ENCODE measurements around the gene AKNAD1. TPM values are rescaled to one million over a fixed set of nuclear protein-coding genes. Genes with fewer than 3 reads are reported as not detected.

AKNAD1 gene
- total RNA-seq, 2 donors from 2014 or later = not detected

DNA sequence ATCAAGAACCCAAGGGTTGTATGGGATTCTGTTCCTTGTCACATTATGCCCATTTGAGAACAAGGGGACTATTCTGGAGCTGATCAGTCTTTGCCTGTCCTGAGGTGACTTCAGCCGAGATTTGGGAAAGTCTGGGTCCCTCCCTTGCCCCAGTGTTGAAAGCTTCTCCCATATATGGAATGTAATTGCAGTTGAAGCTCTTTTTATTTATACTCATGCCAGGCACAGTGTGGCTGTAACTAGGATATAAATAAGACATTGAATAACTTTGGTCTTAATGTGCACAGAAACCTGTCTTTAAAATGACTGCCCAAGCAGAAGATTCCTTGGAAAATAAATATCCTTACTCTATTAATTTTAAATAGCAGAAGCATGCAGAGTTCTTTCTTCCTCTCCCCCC is 15.2 kb downstream of the AKNAD1 start:
- no peak for TF ChIP-seq CTCF (IDR thresholded peaks at IDR 0.05)
- Histone ChIP-seq H3K4me1 (ENCODE audit: control insufficient read depth in 1 of 2, low read depth in 2 of 2) (peaks cover 11 to 18% of the 10 kb centered on the region in 2 donors), H3K4me3 (no peak overlapping the region), H3K27ac (peak overlapping the region in 1 of 2 donors; percentile 39), H3K9me3 (no peaks in the 10 kb centered on the region), H3K27me3 (replicated peaks; ENCODE audit: insufficient read depth) (no peaks in the 10 kb centered on the region), H3K36me3 (no peaks in the 10 kb centered on the region)
- no peak for DNase-seq (ENCODE audit: low spot score)
- peak; percentile 57 for ATAC-seq (ENCODE audit: insufficient number of reproducible peaks, low FRiP score, low read depth)

GRCh38 chr1:108832929-108833328 is 24.0 kb downstream of the AKNAD1 start:
- no peaks in the 10 kb centered on the region for H3K36me3 ChIP-seq
- no peaks in the 10 kb centered on the region for H3K9me3 ChIP-seq
- no peak for TF ChIP-seq CTCF (IDR thresholded peaks at IDR 0.05)
- ATAC-seq (ENCODE audit: insufficient number of reproducible peaks, low FRiP score, low read depth) (no peak), DNase-seq (ENCODE audit: low spot score) (no peak)
- H3K27ac ChIP-seq = no peak overlapping the region
- H3K4me1 ChIP-seq (ENCODE audit: control insufficient read depth in 1 of 2, low read depth in 2 of 2) = peaks cover 22 to 29% of the 10 kb centered on the region in 2 donors
- H3K27me3 ChIP-seq (replicated peaks; ENCODE audit: insufficient read depth) = no peaks in the 10 kb centered on the region
- H3K4me3 ChIP-seq = no peak overlapping the region

GRCh38 chr1:108831225-108831624 is 25.7 kb downstream of the AKNAD1 start:
- Histone ChIP-seq H3K27ac (peak overlapping the region; percentile 60 to 83), H3K36me3 (no peaks in the 10 kb centered on the region), H3K9me3 (no peaks in the 10 kb centered on the region), H3K4me1 (ENCODE audit: control insufficient read depth in 1 of 2, low read depth in 2 of 2) (peaks cover 24 to 31% of the 10 kb centered on the region in 2 donors), H3K27me3 (replicated peaks; ENCODE audit: insufficient read depth) (no peaks in the 10 kb centered on the region), H3K4me3 (no peak overlapping the region)
- no peak for DNase-seq (ENCODE audit: low spot score)
- no peak for TF ChIP-seq CTCF (IDR thresholded peaks at IDR 0.05)
- no peak for ATAC-seq (ENCODE audit: insufficient number of reproducible peaks, low FRiP score, low read depth)

- Histone ChIP-seq H3K4me3 (peak overlapping the region; percentile 41), H3K4me1 (ENCODE audit: control insufficient read depth in 1 of 2, low read depth in 2 of 2) (peaks cover 24 to 31% of the 10 kb centered on the region in 2 donors), H3K9me3 (no peaks in the 10 kb centered on the region), H3K27ac (peak overlapping the region; percentile 60 to 83), H3K27me3 (replicated peaks; ENCODE audit: insufficient read depth) (no peaks in the 10 kb centered on the region), H3K36me3 (no peaks in the 10 kb centered on the region)
- ATAC-seq (ENCODE audit: insufficient number of reproducible peaks, low FRiP score, low read depth) (peak; percentile 54), DNase-seq (ENCODE audit: low spot score) (peak; percentile 45)
- no peak for TF ChIP-seq CTCF (IDR thresholded peaks at IDR 0.05)
These were observed 26.5 kb downstream of the AKNAD1 start for GRCh38 chr1:108830119-108831008.

DNA sequence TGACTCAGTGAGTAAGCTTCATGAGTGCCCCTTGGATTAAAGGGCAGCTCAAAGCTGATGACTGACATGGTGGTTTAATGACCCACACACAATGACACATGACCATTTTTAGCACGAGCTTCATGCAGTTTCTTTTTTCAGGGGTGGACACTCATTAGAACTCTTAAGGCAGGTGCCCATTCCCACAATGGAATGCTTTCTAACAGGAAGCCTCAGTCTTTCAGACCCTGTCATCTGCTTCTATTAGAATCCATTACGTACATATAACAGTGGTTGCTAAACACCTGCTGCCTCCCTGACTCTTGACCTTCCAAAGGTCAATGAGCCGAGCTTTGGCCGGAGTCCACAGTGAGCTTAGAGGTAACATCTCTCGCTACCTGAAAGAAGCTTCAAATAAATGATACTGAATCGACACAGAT is 27.4 kb downstream of the AKNAD1 start:
- ATAC-seq (ENCODE audit: insufficient number of reproducible peaks, low FRiP score, low read depth) = peak; percentile 47
- H3K27ac ChIP-seq = peak overlapping the region; percentile 60 to 83
- H3K9me3 ChIP-seq = no peaks in the 10 kb centered on the region
- H3K4me3 ChIP-seq = no peak overlapping the region
- H3K4me1 ChIP-seq (ENCODE audit: control insufficient read depth in 1 of 2, low read depth in 2 of 2) = peaks cover 24 to 31% of the 10 kb centered on the region in 2 donors
- no peaks in the 10 kb centered on the region for H3K27me3 ChIP-seq (replicated peaks; ENCODE audit: insufficient read depth)
- no peak for DNase-seq (ENCODE audit: low spot score)
- no peak for TF ChIP-seq CTCF (IDR thresholded peaks at IDR 0.05)
- no peaks in the 10 kb centered on the region for H3K36me3 ChIP-seq
